ENCODE measurements around the gene DHH.
A peak's percentile ranks its signal among the peaks of the same experiment; 100 is the strongest.

The DHH gene

GRCh38 chr12:49043856-49044258 lies 50.7 kb downstream of the DHH start:
- Mint-ChIP-seq H3K27ac (no peak overlapping the region), H3K27me3 (no peaks in the 10 kb centered on the region), H3K4me1 (ENCODE audit: low read depth) (no peaks in the 10 kb centered on the region), H3K36me3 (ENCODE audit: low read depth) (peaks cover 100% of the 10 kb centered on the region), H3K4me3 (no peak overlapping the region), H3K9me3 (no peaks in the 10 kb centered on the region)
- intact Hi-C loops (cut with micrococcal nuclease), result loop anchor here (1.0 kb wide), 1 partner anchor 48 kb away; no protein-coding TSS in a partner anchor

GRCh38 chr12:49043241-49043640 lies 51.4 kb downstream of the DHH start:
- Mint-ChIP-seq H3K4me1 (ENCODE audit: low read depth) (no peaks in the 10 kb centered on the region), H3K4me3 (no peak overlapping the region), H3K9me3 (no peaks in the 10 kb centered on the region), H3K27me3 (no peaks in the 10 kb centered on the region), H3K27ac (no peak overlapping the region), H3K36me3 (ENCODE audit: low read depth) (peaks cover 100% of the 10 kb centered on the region)
- intact Hi-C loops (cut with micrococcal nuclease), result loop anchor here (1.0 kb wide), 1 partner anchor 47 kb away; no protein-coding TSS in a partner anchor

GRCh38 chr12:49041881-49042484 lies 52.6 kb downstream of the DHH start:
- intact Hi-C loops (cut with micrococcal nuclease), result no loop called here
- Mint-ChIP-seq H3K36me3 (ENCODE audit: low read depth) (peaks cover 100% of the 10 kb centered on the region), H3K27me3 (no peaks in the 10 kb centered on the region), H3K4me3 (no peak overlapping the region), H3K9me3 (no peaks in the 10 kb centered on the region), H3K27ac (peak overlapping the region; percentile 14), H3K4me1 (ENCODE audit: low read depth) (no peaks in the 10 kb centered on the region)

GRCh38 chr12:49041036-49041880 lies 53.3 kb downstream of the DHH start:
- H3K36me3 Mint-ChIP-seq (ENCODE audit: low read depth), result peaks cover 100% of the 10 kb centered on the region

GRCh38 chr12:49040364-49040855 lies 54.2 kb downstream of the DHH start:
- Mint-ChIP-seq H3K27me3 (no peaks in the 10 kb centered on the region), H3K27ac (no peak overlapping the region)

More at GRCh38 chr12:49041036-49041880, 53.3 kb downstream of the DHH start:
- intact Hi-C loops (cut with micrococcal nuclease), result no loop called here
- H3K27ac Mint-ChIP-seq, result no peak overlapping the region
- H3K9me3 Mint-ChIP-seq, result no peaks in the 10 kb centered on the region
- H3K4me1 Mint-ChIP-seq (ENCODE audit: low read depth), result no peaks in the 10 kb centered on the region
- no peak overlapping the region for H3K4me3 Mint-ChIP-seq
- H3K27me3 Mint-ChIP-seq, result no peaks in the 10 kb centered on the region

GRCh38 chr12:49039421-49040363 lies 54.9 kb downstream of the DHH start:
- peaks cover 100% of the 10 kb centered on the region for H3K36me3 Mint-ChIP-seq (ENCODE audit: low read depth)
- intact Hi-C loops (cut with micrococcal nuclease), result no loop called here
- no peaks in the 10 kb centered on the region for H3K9me3 Mint-ChIP-seq
- H3K4me1 Mint-ChIP-seq (ENCODE audit: low read depth), result no peaks in the 10 kb centered on the region
- H3K27me3 Mint-ChIP-seq, result no peaks in the 10 kb centered on the region
- H3K27ac Mint-ChIP-seq, result no peak overlapping the region
- no peak overlapping the region for H3K4me3 Mint-ChIP-seq

More at GRCh38 chr12:49040364-49040855, 54.2 kb downstream of the DHH start:
- no peaks in the 10 kb centered on the region for H3K4me1 Mint-ChIP-seq (ENCODE audit: low read depth)
- intact Hi-C loops (cut with micrococcal nuclease), result no loop called here
- H3K36me3 Mint-ChIP-seq (ENCODE audit: low read depth), result peaks cover 100% of the 10 kb centered on the region
- no peaks in the 10 kb centered on the region for H3K9me3 Mint-ChIP-seq
- no peak overlapping the region for H3K4me3 Mint-ChIP-seq

- H3K36me3 Mint-ChIP-seq (ENCODE audit: low read depth), result peaks cover 100% of the 10 kb centered on the region
- no peaks in the 10 kb centered on the region for H3K9me3 Mint-ChIP-seq
- intact Hi-C loops (cut with micrococcal nuclease), result no loop called here
- H3K4me1 Mint-ChIP-seq (ENCODE audit: low read depth), result no peaks in the 10 kb centered on the region
- no peak overlapping the region for H3K4me3 Mint-ChIP-seq
- H3K27ac Mint-ChIP-seq, result no peak overlapping the region
- no peaks in the 10 kb centered on the region for H3K27me3 Mint-ChIP-seq
These were observed 56.2 kb downstream of the DHH start for GRCh38 chr12:49038291-49038955.

GRCh38 chr12:49037947-49038237 lies 56.7 kb downstream of the DHH start:
- Mint-ChIP-seq H3K27ac (no peak overlapping the region), H3K27me3 (no peaks in the 10 kb centered on the region), H3K36me3 (ENCODE audit: low read depth) (peaks cover 100% of the 10 kb centered on the region), H3K9me3 (no peaks in the 10 kb centered on the region), H3K4me3 (no peak overlapping the region), H3K4me1 (ENCODE audit: low read depth) (no peaks in the 10 kb centered on the region)
- intact Hi-C loops (cut with micrococcal nuclease), result no loop called here

- H3K27ac Mint-ChIP-seq, result no peak overlapping the region
- no peaks in the 10 kb centered on the region for H3K9me3 Mint-ChIP-seq
- H3K4me3 Mint-ChIP-seq, result no peak overlapping the region
- no peaks in the 10 kb centered on the region for H3K27me3 Mint-ChIP-seq
- peaks cover 100% of the 10 kb centered on the region for H3K36me3 Mint-ChIP-seq (ENCODE audit: low read depth)
- intact Hi-C loops (cut with micrococcal nuclease), result no loop called here
- no peaks in the 10 kb centered on the region for H3K4me1 Mint-ChIP-seq (ENCODE audit: low read depth)
These were observed 57.3 kb downstream of the DHH start for GRCh38 chr12:49037111-49037946.

Measured in dendritic cell treated with granulocyte-macrophage colony-stimulating factor and Interleukin-4, amounts not matched to agents 40 ng/mL and 50 ng/mL, for 4 days (primary cell).